Trophoblast cell (in vitro differentiated cells and primary cell): ENCODE data around the gene FAM219A.

Source experiments
- DNase-seq, 2 donors: peaks; one replicate each; pipeline ENCODE4 v3.0.0-alpha.2; 2016
- H2AFZ ChIP-seq: 2 replicates; pipeline ENCODE4 v1.6.1; 2013; ENCODE audit warnings: low read length, moderate library complexity, mild to moderate bottlenecking; ENCODE audit not compliant: insufficient read depth, poor library complexity
- H2AK5ac ChIP-seq: 2 replicates; pipeline ENCODE4 v1.6.1; 2013; ENCODE audit warnings: mild to moderate bottlenecking, low read length
- H2BK120ac ChIP-seq: 2 replicates; pipeline ENCODE4 v1.6.1; 2013; ENCODE audit warnings: low read length, mild to moderate bottlenecking, moderate library complexity; ENCODE audit not compliant: insufficient read depth, poor library complexity
- H2BK12ac ChIP-seq: 2 replicates; pipeline ENCODE4 v1.6.1; 2013; ENCODE audit warnings: mild to moderate bottlenecking, low read length, moderate library complexity
- H2BK5ac ChIP-seq: 2 replicates; pipeline ENCODE4 v1.6.1; 2013; ENCODE audit warnings: low read length, low read depth, moderate library complexity, mild to moderate bottlenecking; ENCODE audit not compliant: poor library complexity
- H3K14ac ChIP-seq: 2 replicates; pipeline ENCODE4 v1.6.1; 2013; ENCODE audit warnings: mild to moderate bottlenecking, low read length
- H3K18ac ChIP-seq: 2 replicates; pipeline ENCODE4 v1.6.1; 2013; ENCODE audit warnings: mild to moderate bottlenecking, low read length
- H3K23ac ChIP-seq: 2 replicates; pipeline ENCODE4 v1.6.1; 2013; ENCODE audit warnings: low read length
- H3K27ac ChIP-seq: 2 replicates; pipeline ENCODE4 v1.5.1; 2013; ENCODE audit warnings: low read depth, mild to moderate bottlenecking, inconsistent platforms, low read length, moderate library complexity
- H3K27me3 ChIP-seq: 2 replicates; pipeline ENCODE4 v1.6.1; 2013; ENCODE audit warnings: inconsistent platforms, mild to moderate bottlenecking, low read length, moderate library complexity; ENCODE audit not compliant: insufficient read depth
- H3K36me3 ChIP-seq, 2 experiments: 1 replicate in 1 of 2; 2 replicates in 1 of 2; pipeline ENCODE4 v1.6.1; 2013; ENCODE audit warnings: low read length in 2 of 2, mild to moderate bottlenecking in 2 of 2, moderate library complexity in 1 of 2; ENCODE audit not compliant: insufficient read depth in 2 of 2, control insufficient read depth in 1 of 2
- H3K4ac ChIP-seq: 2 replicates; pipeline ENCODE4 v1.6.1; 2013; ENCODE audit warnings: low read depth, mild to moderate bottlenecking, low read length, moderate library complexity
- H3K4me1 ChIP-seq, 2 experiments: 1 replicate in 1 of 2; 2 replicates in 1 of 2; pipeline ENCODE4 v1.6.1; 2013; ENCODE audit warnings: low read length in 2 of 2, mild to moderate bottlenecking in 2 of 2, moderate library complexity in 1 of 2; ENCODE audit not compliant: insufficient read depth in 2 of 2, control insufficient read depth in 1 of 2
- H3K4me2 ChIP-seq: 2 replicates; pipeline ENCODE4 v1.6.1; 2013; ENCODE audit warnings: inconsistent platforms, mild to moderate bottlenecking, low read length, moderate library complexity
- H3K4me3 ChIP-seq: 2 replicates; pipeline ENCODE4 v1.5.1; 2013; ENCODE audit warnings: mild to moderate bottlenecking, low read depth, low read length, inconsistent platforms
- H3K79me1 ChIP-seq: one replicate; pipeline ENCODE4 v1.6.1; 2013; ENCODE audit warnings: low read length
- H3K79me2 ChIP-seq: 2 replicates; pipeline ENCODE4 v1.6.1; 2013; ENCODE audit warnings: low read length, mild to moderate bottlenecking; ENCODE audit not compliant: control insufficient read depth, insufficient read depth, poor library complexity
- H3K9ac ChIP-seq: 2 replicates; pipeline ENCODE4 v1.6.1; 2013; ENCODE audit warnings: mild to moderate bottlenecking, low read length
- H3K9me3 ChIP-seq: 2 replicates; pipeline ENCODE4 v1.6.1; 2013; ENCODE audit warnings: low read depth, mild to moderate bottlenecking, control low read depth, inconsistent platforms, low read length; ENCODE audit not compliant: insufficient read depth
- H4K12ac ChIP-seq: 2 replicates; pipeline ENCODE4 v1.6.1; 2013; ENCODE audit warnings: low read depth, mild to moderate bottlenecking, low read length, moderate library complexity
- H4K8ac ChIP-seq: 2 replicates; pipeline ENCODE4 v1.6.1; 2013; ENCODE audit warnings: low read depth, mild to moderate bottlenecking, low read length, moderate library complexity
- H4K91ac ChIP-seq: one replicate; pipeline ENCODE4 v1.6.1; 2013; ENCODE audit warnings: low read depth, mild to moderate bottlenecking, low read length, moderate library complexity
- WGBS: extraction: QIAGEN DNeasy Blood & Tissue Kit; methylation state at CpG from one replicate; pipeline ENCODE4 v1.1.7; 2013; ENCODE audit warnings: missing lambda C conversion rate; ENCODE audit not compliant: insufficient read length, insufficient coverage; ENCODE audit errors: extremely low coverage; 5-methylcytosine and 5-hydroxymethylcytosine counted together

The FAM219A gene

DNA sequence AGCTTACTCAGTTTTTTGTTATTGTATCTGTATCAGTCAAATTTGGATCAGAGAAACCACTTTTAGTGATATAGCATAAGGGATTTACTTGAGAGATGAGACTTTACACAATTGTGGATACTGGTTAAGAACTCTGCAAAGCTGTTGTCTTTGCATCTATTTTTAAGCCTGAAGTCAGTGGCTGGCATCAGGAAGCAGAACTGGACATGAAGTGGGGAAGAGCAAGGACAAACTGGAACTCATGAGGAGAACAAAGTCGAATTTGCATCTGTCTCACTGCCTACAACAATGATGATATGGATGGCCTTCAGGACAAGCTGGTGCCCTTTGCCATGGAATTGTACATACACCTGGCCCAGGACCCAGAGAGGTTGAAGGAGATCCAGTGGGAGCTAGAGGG lies 65.9 kb downstream of the FAM219A start:
- no peak overlapping the region for H2BK120ac ChIP-seq
- no peak overlapping the region for H3K9ac ChIP-seq
- no peak overlapping the region for H2BK12ac ChIP-seq
- H3K23ac ChIP-seq: peak overlapping the region; percentile 82
- no peaks in the 10 kb centered on the region for H3K27me3 ChIP-seq
- peaks cover 0 to 5% of the 10 kb centered on the region in 2 experiments for H3K36me3 ChIP-seq
- H3K4me2 ChIP-seq: no peak overlapping the region
- H4K91ac ChIP-seq: no peak overlapping the region
- no peaks in the 10 kb centered on the region for H3K79me1 ChIP-seq
- no peak overlapping the region for H4K8ac ChIP-seq
- DNase-seq: no peak
- no peak overlapping the region for H3K14ac ChIP-seq
- no peak overlapping the region for H2AFZ ChIP-seq
- no peak overlapping the region for H4K12ac ChIP-seq
- no peaks in the 10 kb centered on the region for H3K79me2 ChIP-seq
- no peak overlapping the region for H3K4ac ChIP-seq
- H2AK5ac ChIP-seq: no peak overlapping the region
- H3K4me3 ChIP-seq: no peak overlapping the region
- no peak overlapping the region for H3K27ac ChIP-seq
- H2BK5ac ChIP-seq: no peak overlapping the region
- WGBS: no CpG with 5 or more reads among the region's 1 CpG
- no peaks in the 10 kb centered on the region for H3K9me3 ChIP-seq
- H3K4me1 ChIP-seq: no peaks in the 10 kb centered on the region
- H3K18ac ChIP-seq: no peak overlapping the region

DNA sequence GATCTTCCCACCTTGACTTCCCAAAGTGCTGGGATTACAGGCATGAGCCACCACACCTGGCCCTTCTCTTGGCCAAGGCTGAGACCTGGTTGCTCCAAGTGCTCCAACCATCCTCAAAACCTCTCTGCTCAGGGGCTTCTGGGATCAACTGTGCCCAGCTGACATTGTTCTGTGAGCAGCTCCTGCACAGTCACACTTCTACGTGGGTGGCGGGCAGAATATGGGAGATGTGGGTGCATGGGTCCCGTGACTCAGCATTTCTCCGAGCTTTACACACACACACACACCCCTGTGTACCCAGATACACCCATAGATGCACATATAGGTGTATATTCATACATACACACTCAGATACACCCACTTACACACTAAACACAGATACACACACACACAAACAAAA lies 71.1 kb downstream of the FAM219A start:
- Histone ChIP-seq H2BK5ac (no peak overlapping the region), H2AK5ac (no peak overlapping the region), H4K12ac (no peak overlapping the region), H4K91ac (no peak overlapping the region), H3K4me2 (no peak overlapping the region), H3K18ac (no peak overlapping the region), H3K23ac (no peak overlapping the region), H3K79me1 (no peaks in the 10 kb centered on the region), H3K27me3 (peaks cover 3% of the 10 kb centered on the region), H3K14ac (no peak overlapping the region), H3K4me3 (no peak overlapping the region), H2AFZ (no peak overlapping the region), H3K4ac (no peak overlapping the region), H2BK120ac (no peak overlapping the region), H2BK12ac (no peak overlapping the region), H3K36me3 (no peaks in the 10 kb centered on the region), H3K9me3 (peaks cover 1% of the 10 kb centered on the region), H3K27ac (no peak overlapping the region), H4K8ac (no peak overlapping the region), H3K79me2 (no peaks in the 10 kb centered on the region), H3K4me1 (no peaks in the 10 kb centered on the region), H3K9ac (no peak overlapping the region)
- WGBS: no CpG with 5 or more reads among the region's 4 CpGs
- DNase-seq: no peak

DNA sequence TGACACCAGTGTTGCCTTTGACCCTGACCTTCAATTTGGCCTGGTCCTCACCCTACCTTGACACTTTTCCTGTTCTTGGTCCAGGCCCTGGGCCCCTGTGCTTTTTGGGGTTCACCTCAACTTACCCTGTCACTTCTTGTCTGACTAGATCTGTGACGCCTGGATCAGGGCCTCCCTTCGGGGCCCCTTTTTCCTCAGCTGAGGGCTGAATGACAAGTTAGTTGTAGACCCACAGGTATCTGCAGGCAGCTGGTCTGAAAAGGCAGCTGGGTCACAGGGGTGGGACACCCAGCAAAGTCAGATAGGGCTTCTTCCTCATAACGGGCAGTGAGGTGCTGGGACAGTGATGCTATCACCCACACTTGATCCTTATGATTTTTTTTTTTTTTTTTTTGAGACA lies 71.7 kb downstream of the FAM219A start:
- Histone ChIP-seq H3K36me3 (no peaks in the 10 kb centered on the region), H3K4me1 (no peaks in the 10 kb centered on the region), H3K9me3 (peaks cover 1% of the 10 kb centered on the region), H3K27me3 (peaks cover 6% of the 10 kb centered on the region), H2AK5ac (no peak overlapping the region), H2BK12ac (no peak overlapping the region), H3K4ac (no peak overlapping the region), H3K79me1 (no peaks in the 10 kb centered on the region), H4K12ac (no peak overlapping the region), H3K4me3 (no peak overlapping the region), H3K14ac (no peak overlapping the region), H2BK120ac (no peak overlapping the region), H2BK5ac (no peak overlapping the region), H2AFZ (no peak overlapping the region), H3K9ac (no peak overlapping the region), H3K23ac (peak overlapping the region; percentile 34), H3K79me2 (no peaks in the 10 kb centered on the region), H3K4me2 (no peak overlapping the region), H3K27ac (no peak overlapping the region), H4K8ac (no peak overlapping the region), H3K18ac (no peak overlapping the region), H4K91ac (no peak overlapping the region)
- no peak for DNase-seq
- WGBS: no CpG with 5 or more reads among the region's 3 CpGs

- no peak overlapping the region for H2AFZ ChIP-seq
- no peaks in the 10 kb centered on the region for H3K79me2 ChIP-seq
- H3K14ac ChIP-seq: no peak overlapping the region
- peaks cover 3 to 4% of the 10 kb centered on the region in 2 experiments for H3K4me1 ChIP-seq
- no peak overlapping the region for H3K23ac ChIP-seq
- no peak overlapping the region for H3K4me2 ChIP-seq
- no peak overlapping the region for H3K18ac ChIP-seq
- peaks cover 14% of the 10 kb centered on the region for H3K27me3 ChIP-seq
- H4K12ac ChIP-seq: no peak overlapping the region
- H3K4ac ChIP-seq: no peak overlapping the region
- no peak overlapping the region for H3K9ac ChIP-seq
- no peak overlapping the region for H4K8ac ChIP-seq
- H3K4me3 ChIP-seq: no peak overlapping the region
- H2BK5ac ChIP-seq: no peak overlapping the region
- H3K27ac ChIP-seq: no peak overlapping the region
- DNase-seq: no peak
- H3K79me1 ChIP-seq: no peaks in the 10 kb centered on the region
- WGBS: no CpG with 5 or more reads among the region's 6 CpGs
- no peak overlapping the region for H4K91ac ChIP-seq
- no peak overlapping the region for H2BK120ac ChIP-seq
- H2AK5ac ChIP-seq: no peak overlapping the region
- H3K36me3 ChIP-seq: no peaks in the 10 kb centered on the region
- peaks cover 5% of the 10 kb centered on the region for H3K9me3 ChIP-seq
- H2BK12ac ChIP-seq: no peak overlapping the region
Measured at GRCh38 chr9:34385561-34386230, 72.7 kb downstream of the FAM219A start.
